GM12891 (cell line): ENCODE measurements around the gene ABCA2.

Experiments used
- POLR2AphosphoS5 ChIP-seq: IDR thresholded peaks from 2 replicates; pipeline ENCODE4 v1.6.1; 2011; ENCODE audit warnings: low read depth, low read length, control low read depth
- TAF1 ChIP-seq: IDR thresholded peaks from 2 replicates; pipeline ENCODE4 v1.6.1; 2011; ENCODE audit warnings: low read depth, low read length, control low read depth

DNA sequence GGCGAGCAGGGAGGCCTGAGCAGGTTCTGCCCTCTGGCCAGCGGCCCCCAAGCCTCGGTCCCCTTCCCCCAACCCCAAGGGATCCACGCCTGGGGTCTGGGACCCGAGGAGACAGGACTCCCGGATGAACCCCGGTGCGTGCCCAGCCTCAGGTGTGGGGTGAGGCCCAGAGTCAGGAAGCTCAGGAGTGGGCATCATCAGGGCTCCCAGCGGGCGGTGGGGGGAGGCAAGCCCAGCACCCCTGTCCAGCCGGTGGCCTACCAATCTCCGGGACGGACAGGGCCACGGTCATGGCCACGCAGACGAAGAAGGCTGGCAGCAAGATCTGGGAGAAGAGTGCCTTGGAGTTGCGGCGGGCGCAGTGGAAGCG, 14.5 kb downstream of the ABCA2 start:
- TF ChIP-seq TAF1 (no peak), POLR2AphosphoS5 (no peak)
